ENCODE measurements around the gene AMN. TPM values are rescaled to one million over a fixed set of nuclear protein-coding genes. Genes with fewer than 3 reads are reported as not detected.

The AMN gene
- total and polyA plus RNA-seq, 9 donors: 0.10 to 4.6 (median 0.59) TPM; not detected in 1

DNA sequence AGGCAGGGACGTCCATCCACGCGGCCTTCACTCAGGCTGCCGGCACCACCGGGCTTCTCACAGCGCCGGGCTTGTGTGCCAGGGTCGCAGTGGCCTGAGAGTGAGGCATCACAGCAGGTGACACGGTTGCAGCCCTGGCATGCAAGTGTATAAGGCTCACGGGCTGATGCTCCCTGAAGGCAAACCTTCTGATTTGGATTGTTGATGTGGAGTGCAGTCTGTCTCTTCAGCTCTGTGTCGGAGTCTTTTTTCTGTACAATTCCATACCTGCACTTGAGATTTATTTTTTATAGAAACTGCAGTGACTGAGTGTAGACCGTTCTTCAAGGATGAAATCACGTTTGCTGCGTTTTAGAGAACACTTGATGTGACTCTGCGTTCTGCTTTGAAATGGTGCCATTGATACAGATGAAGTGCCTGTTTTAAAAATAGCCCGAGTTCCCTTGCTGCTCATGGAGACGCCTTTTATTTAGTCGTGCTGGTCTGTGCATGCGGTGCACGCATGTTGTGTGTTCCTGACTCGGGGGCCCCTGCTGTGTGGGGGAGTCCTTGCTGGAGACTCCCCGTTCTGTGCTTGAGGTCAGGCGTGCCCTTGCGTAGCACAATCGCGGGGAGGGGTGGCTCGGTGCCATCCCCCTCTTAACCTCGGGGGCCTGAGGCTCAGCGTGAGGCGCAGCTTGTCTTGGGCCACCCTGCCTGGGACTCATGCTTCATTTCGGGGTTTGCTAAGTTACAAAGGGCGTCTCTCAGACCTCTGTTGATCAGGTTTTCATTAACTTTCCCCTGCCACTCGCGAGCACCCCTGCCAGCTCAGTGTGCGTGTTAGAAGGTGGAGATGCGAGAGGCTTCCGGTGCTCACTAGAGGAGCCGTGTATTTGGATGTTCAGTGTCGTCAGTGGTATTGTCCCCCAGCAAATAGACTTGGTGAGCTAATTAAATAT, 21.6 kb upstream of the AMN start:
- intact Hi-C loops (cut with DNase I): no loop called here
- TF ChIP-seq POLR2A (IDR thresholded peaks at IDR 0.05): no peak
- TF ChIP-seq, protein P1, sequence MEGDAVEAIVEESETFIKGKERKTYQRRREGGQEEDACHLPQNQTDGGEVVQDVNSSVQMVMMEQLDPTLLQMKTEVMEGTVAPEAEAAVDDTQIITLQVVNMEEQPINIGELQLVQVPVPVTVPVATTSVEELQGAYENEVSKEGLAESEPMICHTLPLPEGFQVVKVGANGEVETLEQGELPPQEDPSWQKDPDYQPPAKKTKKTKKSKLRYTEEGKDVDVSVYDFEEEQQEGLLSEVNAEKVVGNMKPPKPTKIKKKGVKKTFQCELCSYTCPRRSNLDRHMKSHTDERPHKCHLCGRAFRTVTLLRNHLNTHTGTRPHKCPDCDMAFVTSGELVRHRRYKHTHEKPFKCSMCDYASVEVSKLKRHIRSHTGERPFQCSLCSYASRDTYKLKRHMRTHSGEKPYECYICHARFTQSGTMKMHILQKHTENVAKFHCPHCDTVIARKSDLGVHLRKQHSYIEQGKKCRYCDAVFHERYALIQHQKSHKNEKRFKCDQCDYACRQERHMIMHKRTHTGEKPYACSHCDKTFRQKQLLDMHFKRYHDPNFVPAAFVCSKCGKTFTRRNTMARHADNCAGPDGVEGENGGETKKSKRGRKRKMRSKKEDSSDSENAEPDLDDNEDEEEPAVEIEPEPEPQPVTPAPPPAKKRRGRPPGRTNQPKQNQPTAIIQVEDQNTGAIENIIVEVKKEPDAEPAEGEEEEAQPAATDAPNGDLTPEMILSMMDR (IDR thresholded peaks at IDR 0.05): no peak
- TF ChIP-seq EP300 (IDR thresholded peaks at IDR 0.05): no peak

GRCh38 chr14:102901633-102902032, 20.8 kb upstream of the AMN start:
- no peaks in the 10 kb centered on the region for H3K4me1 ChIP-seq (ENCODE audit: insufficient read depth)
- WGBS, 3 donors: 87 to 93% (median 89%) methylated on average over 4 of the region's 4 CpGs
- no peak overlapping the region for H3K27ac ChIP-seq
- no peaks in the 10 kb centered on the region for H3K27me3 ChIP-seq
- H3K4me3 ChIP-seq: no peak overlapping the region
- no peaks in the 10 kb centered on the region for H3K9me3 ChIP-seq
- intact Hi-C loops (cut with DNase I): no loop called here
- DNase-seq: no peak
- TF ChIP-seq POLR2A (IDR thresholded peaks at IDR 0.05): no peak
- H3K36me3 ChIP-seq: no peaks in the 10 kb centered on the region

More for the DNA sequence above, 21.6 kb upstream of the AMN start:
- no peaks in the 10 kb centered on the region for H3K27me3 ChIP-seq
- no peaks in the 10 kb centered on the region for H3K4me1 ChIP-seq (ENCODE audit: insufficient read depth)
- WGBS, 3 donors: 88 to 91% (median 88%) methylated on average over 39 of the region's 39 CpGs
- no peak for DNase-seq
- H3K9me3 ChIP-seq: no peaks in the 10 kb centered on the region
- H3K4me3 ChIP-seq: no peak overlapping the region
- H3K27ac ChIP-seq: no peak overlapping the region
- H3K36me3 ChIP-seq: no peaks in the 10 kb centered on the region

DNA sequence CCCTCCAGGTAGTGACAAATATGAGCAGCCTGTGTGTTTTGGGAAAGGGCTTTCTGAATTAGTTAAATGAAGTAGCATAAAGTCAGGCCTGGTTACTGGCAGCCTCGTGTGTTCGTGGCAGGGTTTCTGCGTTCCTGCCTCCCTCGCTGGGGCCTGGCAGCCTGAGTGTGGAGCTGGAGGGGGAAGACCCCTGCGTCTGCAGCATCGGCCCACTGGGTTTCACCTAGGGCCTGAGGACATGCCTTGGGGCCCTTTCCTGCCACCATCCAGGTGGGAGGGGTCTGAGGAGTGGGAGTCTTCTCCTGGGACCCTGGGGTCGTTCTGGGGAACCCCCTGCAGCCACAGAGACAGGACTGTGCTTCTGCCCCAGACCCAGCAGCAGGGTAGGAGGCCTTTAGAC, 20.4 kb upstream of the AMN start:
- 86 to 90% (median 89%) methylated on average over 6 to 7 of the region's 7 CpGs for WGBS, 3 donors
- Histone ChIP-seq H3K4me1 (ENCODE audit: insufficient read depth) (no peaks in the 10 kb centered on the region), H3K27me3 (no peaks in the 10 kb centered on the region), H3K27ac (no peak overlapping the region), H3K36me3 (no peaks in the 10 kb centered on the region), H3K4me3 (no peak overlapping the region), H3K9me3 (no peaks in the 10 kb centered on the region)
- intact Hi-C loops (cut with DNase I): no loop called here
- TF ChIP-seq EP300 (IDR thresholded peaks at IDR 0.05) (no peak), POLR2A (IDR thresholded peaks at IDR 0.05) (no peak)
- TF ChIP-seq, protein P1 (IDR thresholded peaks at IDR 0.05): no peak
- DNase-seq: no peak

- no peaks in the 10 kb centered on the region for H3K9me3 ChIP-seq
- H3K27me3 ChIP-seq: no peaks in the 10 kb centered on the region
- H3K36me3 ChIP-seq: no peaks in the 10 kb centered on the region
- no peak overlapping the region for H3K27ac ChIP-seq
- WGBS, 3 donors: 90 to 94% (median 92%) methylated on average over 12 of the region's 12 CpGs
- no peaks in the 10 kb centered on the region for H3K4me1 ChIP-seq (ENCODE audit: insufficient read depth)
- TF ChIP-seq POLR2A (IDR thresholded peaks at IDR 0.05): no peak
- TF ChIP-seq EP300 (IDR thresholded peaks at IDR 0.05): no peak
- TF ChIP-seq, protein P1 (IDR thresholded peaks at IDR 0.05): no peak
- no peak for DNase-seq
- H3K4me3 ChIP-seq: no peak overlapping the region
- intact Hi-C loops (cut with DNase I): no loop called here
Observed at GRCh38 chr14:102902523-102903247, 19.8 kb upstream of the AMN start.

Data from ovary (tissue), 9 donors.